Neural progenitor cell (in vitro differentiated cells): ENCODE measurements around the gene CTDP1. TPM values are rescaled to one million over a fixed set of nuclear protein-coding genes. Genes with fewer than 3 reads are reported as not detected.
A peak's percentile ranks its signal among the peaks of the same experiment; 100 is the strongest.

Experiments used
- DNase-seq: peaks from one replicate; pipeline ENCODE4 v3.0.0-alpha.2; 2016; ENCODE audit warnings: low spot score
- H2AFZ ChIP-seq: fragments of 200-600 bp; sonication (generic); replicated peaks from 2 replicates; pipeline ENCODE4 v1.6.1; 2016; ENCODE audit warnings: antibody characterized with exemption
- H3F3A ChIP-seq: fragments of 200-600 bp; sonication (generic); 2 replicates; pipeline ENCODE4 v1.6.1; 2016; ENCODE audit warnings: antibody characterized with exemption, low read depth
- H3K27ac ChIP-seq: fragments of 200-600 bp; sonication (generic); 2 replicates; pipeline ENCODE4 v1.5.1; 2016; ENCODE audit warnings: mild to moderate bottlenecking
- H3K27me3 ChIP-seq: fragments of 200-600 bp; sonication (generic); 2 replicates; pipeline ENCODE4 v1.6.1; 2016; ENCODE audit warnings: mild to moderate bottlenecking, moderate library complexity
- H3K36me3 ChIP-seq: fragments of 200-600 bp; sonication (generic); 2 replicates; pipeline ENCODE4 v1.5.1; 2016
- H3K4me1 ChIP-seq: fragments of 200-600 bp; sonication (generic); 2 replicates; pipeline ENCODE4 v1.6.1; 2016; ENCODE audit warnings: mixed run types
- H3K4me2 ChIP-seq: fragments of 200-600 bp; sonication (generic); 2 replicates; pipeline ENCODE4 v1.6.1; 2016
- H3K4me3 ChIP-seq: fragments of 200-600 bp; sonication (generic); 2 replicates; pipeline ENCODE4 v1.5.1; 2016
- H3K79me2 ChIP-seq: fragments of 200-600 bp; sonication (generic); 2 replicates; pipeline ENCODE4 v1.6.1; 2016; ENCODE audit warnings: low read depth
- H3K9ac ChIP-seq: fragments of 200-600 bp; sonication (generic); 2 replicates; pipeline ENCODE4 v1.6.1; 2016
- H3K9me3 ChIP-seq: fragments of 200-600 bp; sonication (generic); 2 replicates; pipeline ENCODE4 v1.5.1; 2016; ENCODE audit warnings: low read depth
- H4K20me1 ChIP-seq: fragments of 200-600 bp; sonication (generic); 2 replicates; pipeline ENCODE4 v1.6.1; 2016; ENCODE audit warnings: low read depth
- H3K27ac Mint-ChIP-seq: 3 replicates; pipeline ENCODE4 v1.8.0; 2021; ENCODE audit warnings: mixed read lengths
- H3K27me3 Mint-ChIP-seq: 2 replicates; pipeline ENCODE4 v1.8.0; 2022; ENCODE audit warnings: low read depth, mild to moderate bottlenecking, inconsistent platforms, moderate library complexity, mixed read lengths; ENCODE audit not compliant: insufficient read depth
- H3K36me3 Mint-ChIP-seq: 3 replicates; pipeline ENCODE4 v1.8.0; 2021; ENCODE audit warnings: mixed read lengths
- H3K4me1 Mint-ChIP-seq: 3 replicates; pipeline ENCODE4 v1.8.0; 2021; ENCODE audit warnings: mixed read lengths
- H3K4me3 Mint-ChIP-seq: 3 replicates; pipeline ENCODE4 v1.8.0; 2021; ENCODE audit warnings: mild to moderate bottlenecking, moderate library complexity, mixed read lengths
- H3K9me3 Mint-ChIP-seq: 3 replicates; pipeline ENCODE4 v1.8.0; 2020; ENCODE audit warnings: mixed read lengths
- CTCF ChIP-seq: fragments of 200-600 bp; sonication (generic); IDR thresholded peaks from 2 replicates; pipeline ENCODE4 v1.5.1; 2017; ENCODE audit warnings: antibody characterized with exemption, mild to moderate bottlenecking
- EZH2 ChIP-seq: fragments of 200-600 bp; sonication (generic); IDR thresholded peaks from 2 replicates; pipeline ENCODE4 v1.6.1; 2017; ENCODE audit warnings: antibody characterized with exemption, mild to moderate bottlenecking, moderate library complexity
- EZH2phosphoT487 ChIP-seq: fragments of 200-600 bp; sonication (generic); IDR thresholded peaks from 2 replicates; pipeline ENCODE4 v1.6.1; 2017; ENCODE audit warnings: antibody characterized with exemption
- total RNA-seq: library from RNA; depleted of rRNA; stranded (reverse); fragments of >200 nt; gene quantifications from 2 replicates; pipeline ENCODE4 v1.2.3, GENCODE V29; 2015; ENCODE audit warnings: low replicate concordance

CTDP1 gene
- total RNA-seq, 1 donor from 2014 or later, result 11.8 TPM

- H2AFZ ChIP-seq, result peak within 1 kb of the TSS; percentile 70
Observed at GRCh38 chr18:79797518-79798345, 118.1 kb downstream of the CTDP1 start, which contains the start of gene KCNG2. KCNG2 (plus strand) TSS chr18:79797938; CDS start chr18:79863668, 65,730 bp downstream.

GRCh38 chr18:79798346-79798998 lies 118.9 kb downstream of the CTDP1 start:
- Histone ChIP-seq H3K9me3 (no peaks in the 10 kb centered on the region), H3K4me1 (peaks cover 9% of the 10 kb centered on the region), H3K9ac (no peak overlapping the region), H3F3A (peaks cover 6% of the 10 kb centered on the region), H3K4me3 (peak overlapping the region; percentile 65), H4K20me1 (peaks cover 25% of the 10 kb centered on the region), H3K27me3 (peaks cover 69% of the 10 kb centered on the region), H3K79me2 (no peaks in the 10 kb centered on the region), H2AFZ (peak overlapping the region; percentile 70), H3K27ac (no peak overlapping the region), H3K36me3 (no peaks in the 10 kb centered on the region), H3K4me2 (peak overlapping the region; percentile 80)
- Mint-ChIP-seq H3K9me3 (no peaks in the 10 kb centered on the region), H3K36me3 (no peaks in the 10 kb centered on the region), H3K4me1 (peaks cover 10% of the 10 kb centered on the region), H3K27me3 (peaks cover 36% of the 10 kb centered on the region), H3K4me3 (peak overlapping the region; percentile 80), H3K27ac (no peak overlapping the region)
- peak; percentile 40 for DNase-seq
- TF ChIP-seq EZH2 (peak; percentile 97), CTCF (no peak), EZH2phosphoT487 (peak; percentile 89)

More at GRCh38 chr18:79797518-79798345, 118.1 kb downstream of the CTDP1 start, which contains the start of gene KCNG2:
- Mint-ChIP-seq H3K4me1 (peaks cover 10% of the 10 kb centered on the region), H3K27me3 (peaks cover 34% of the 10 kb centered on the region), H3K9me3 (no peaks in the 10 kb centered on the region), H3K36me3 (no peaks in the 10 kb centered on the region), H3K4me3 (peak within 1 kb of the TSS; percentile 87), H3K27ac (no peak within 1 kb of the TSS)
- peaks cover 25% of the 10 kb centered on the region for H4K20me1 ChIP-seq
- peak within 1 kb of the TSS; percentile 80 for H3K4me2 ChIP-seq
- H3K36me3 ChIP-seq, result no peaks in the 10 kb centered on the region
- H3K4me3 ChIP-seq, result peak within 1 kb of the TSS; percentile 65
- H3K79me2 ChIP-seq, result no peaks in the 10 kb centered on the region
- DNase-seq, result peak; percentile 87
- H3K9me3 ChIP-seq, result no peaks in the 10 kb centered on the region
- no peak within 1 kb of the TSS for H3K27ac ChIP-seq
- TF ChIP-seq CTCF (peak; percentile 60), EZH2phosphoT487 (no peak), EZH2 (no peak)
- peaks cover 76% of the 10 kb centered on the region for H3K27me3 ChIP-seq
- H3K9ac ChIP-seq, result no peak within 1 kb of the TSS
- peaks cover 6% of the 10 kb centered on the region for H3F3A ChIP-seq
- H3K4me1 ChIP-seq, result peaks cover 9% of the 10 kb centered on the region

DNA sequence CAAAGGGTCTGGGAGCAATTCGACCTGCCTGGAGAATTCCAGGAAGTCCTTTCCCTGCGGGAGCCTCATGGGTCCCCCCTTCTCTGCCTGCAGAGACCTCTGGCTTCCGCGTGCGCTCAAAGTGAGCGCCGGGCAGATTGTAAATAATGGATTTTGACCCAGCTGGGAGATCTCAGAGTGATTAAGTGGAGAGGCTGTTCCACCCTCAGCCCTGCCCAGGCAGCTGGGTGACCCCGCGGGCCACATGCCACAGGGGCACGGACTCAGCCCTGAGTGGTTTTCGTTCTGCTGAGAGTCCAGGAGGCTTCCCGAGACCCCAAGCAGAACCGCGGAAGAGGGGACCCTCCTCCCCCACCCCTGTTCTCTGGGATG lies 119.4 kb downstream of the CTDP1 start:
- peak overlapping the region; percentile 80 for H3K4me2 ChIP-seq
- Mint-ChIP-seq H3K27me3 (peaks cover 36% of the 10 kb centered on the region), H3K9me3 (no peaks in the 10 kb centered on the region), H3K27ac (no peak overlapping the region), H3K36me3 (no peaks in the 10 kb centered on the region), H3K4me3 (peak overlapping the region; percentile 80), H3K4me1 (peaks cover 10% of the 10 kb centered on the region)
- peaks cover 6% of the 10 kb centered on the region for H3F3A ChIP-seq
- peak overlapping the region; percentile 65 for H3K4me3 ChIP-seq
- no peak for TF ChIP-seq CTCF
- TF ChIP-seq EZH2, result peak; percentile 54
- peak; percentile 23 for TF ChIP-seq EZH2phosphoT487
- peaks cover 25% of the 10 kb centered on the region for H4K20me1 ChIP-seq
- H3K4me1 ChIP-seq, result peaks cover 9% of the 10 kb centered on the region
- H3K27me3 ChIP-seq, result peaks cover 65% of the 10 kb centered on the region
- H2AFZ ChIP-seq, result peak overlapping the region; percentile 70
- DNase-seq, result peak; percentile 61
- no peaks in the 10 kb centered on the region for H3K36me3 ChIP-seq
- no peak overlapping the region for H3K27ac ChIP-seq
- H3K9ac ChIP-seq, result no peak overlapping the region
- H3K79me2 ChIP-seq, result no peaks in the 10 kb centered on the region
- no peaks in the 10 kb centered on the region for H3K9me3 ChIP-seq
